B cell (primary cell): ENCODE results near the gene PHF20.

Experiments used
- CTCF ChIP-seq: fragments of 200-600 bp; IDR thresholded peaks from one replicate; pipeline ENCODE4 v1.8.0; 2022; ENCODE audit warnings: antibody characterized with exemption, mild to moderate bottlenecking
- EZH2 ChIP-seq: IDR thresholded peaks from 2 replicates; pipeline ENCODE4 v1.6.1; 2012; ENCODE audit warnings: borderline replicate concordance, low read depth, mild to moderate bottlenecking, moderate library complexity, low read length; ENCODE audit not compliant: insufficient read depth, poor library complexity, severe bottlenecking

- no peak for TF ChIP-seq CTCF
- TF ChIP-seq EZH2: no peak
Observed at GRCh38 chr20:35953387-35954199, 181.8 kb downstream of the PHF20 start.
